CD4-positive, alpha-beta T cell treated with Interleukin-10 for 1 hour (primary cell): ENCODE data around the gene NPC1L1.

Source experiments
- DNase-seq: peaks from one replicate; pipeline ENCODE4 v3.0.0-alpha.2; 2020

The NPC1L1 gene

DNA sequence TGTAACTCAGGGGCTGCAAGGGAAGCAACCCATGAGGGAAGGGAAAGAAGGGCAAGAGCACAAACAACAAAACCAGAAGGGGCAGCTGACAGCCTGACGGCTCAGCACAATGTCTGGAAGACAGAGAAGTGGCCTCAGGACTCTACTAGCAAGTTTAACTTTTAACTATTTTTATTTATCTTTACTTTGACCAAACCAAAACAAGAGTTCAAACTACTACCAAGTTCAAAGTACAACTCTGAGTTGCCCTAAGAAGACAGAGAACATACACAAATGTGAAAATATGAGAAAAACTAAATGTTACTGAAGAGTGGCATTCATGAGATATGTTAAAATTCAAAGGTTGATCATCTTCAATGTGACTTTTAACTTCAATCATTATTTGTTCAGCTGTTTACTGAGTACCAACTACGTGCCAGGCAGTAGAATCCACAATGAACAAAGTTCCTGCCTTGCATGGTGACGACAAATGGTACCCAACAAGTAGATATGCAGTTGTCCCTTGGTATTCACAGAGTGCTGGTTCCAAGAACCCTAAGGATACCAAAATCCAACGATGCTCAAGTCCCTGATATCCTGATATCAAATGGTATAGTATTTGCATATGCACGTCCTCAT, 70.4 kb downstream of the NPC1L1 start:
- no peak for DNase-seq

DNA sequence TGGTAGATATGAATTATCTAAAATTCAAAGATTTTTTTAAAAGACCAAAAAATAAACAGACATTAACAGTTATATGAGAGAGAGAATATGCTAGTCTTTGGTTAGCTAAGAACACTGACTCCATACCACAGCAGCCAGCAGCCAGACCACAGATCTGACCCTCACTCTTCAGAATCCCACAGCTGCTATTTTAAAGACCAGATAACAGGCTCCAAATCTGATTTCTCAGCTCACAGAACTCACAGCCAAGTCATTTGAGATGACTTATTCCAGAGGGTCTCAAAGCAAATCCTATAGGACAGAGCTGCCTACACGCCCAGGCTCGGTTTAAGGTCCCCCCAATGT, 71.0 kb downstream of the NPC1L1 start:
- DNase-seq, result no peak

DNA sequence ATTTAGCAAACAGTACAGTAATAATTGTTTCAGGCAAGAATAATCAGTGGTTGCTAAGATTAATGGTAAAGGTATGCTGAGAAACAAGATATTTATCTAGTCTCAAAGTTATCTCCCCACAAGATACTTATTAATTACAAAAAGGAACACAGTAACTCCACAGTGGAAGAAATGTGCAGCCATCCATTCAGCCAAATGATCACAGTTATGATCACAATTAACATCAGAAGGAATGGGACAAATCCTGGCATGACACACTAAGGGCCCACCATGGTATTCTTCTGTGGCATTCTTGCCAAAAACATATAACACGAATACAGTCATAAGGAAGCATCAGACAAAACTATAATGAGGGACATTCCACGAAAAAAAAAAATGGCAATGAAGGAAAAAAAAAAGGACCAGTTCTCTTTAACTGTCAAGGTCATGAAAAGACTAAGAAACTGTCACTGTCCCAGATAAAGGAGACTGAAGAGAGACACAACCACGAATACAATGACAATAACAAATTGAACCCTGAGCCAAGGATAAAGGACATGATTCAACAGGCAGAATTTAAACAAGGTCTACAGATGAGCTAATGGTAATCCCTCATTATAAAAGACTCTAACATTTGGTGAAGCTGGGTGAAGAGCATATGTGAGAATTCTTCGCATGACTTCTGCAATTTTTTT, 71.5 kb downstream of the NPC1L1 start:
- DNase-seq, result no peak

- no peak for DNase-seq
Observed at GRCh38 chr7:44467217-44467548, 73.9 kb downstream of the NPC1L1 start.

GRCh38 chr7:44466300-44467216, 74.6 kb downstream of the NPC1L1 start:
- no peak for DNase-seq

GRCh38 chr7:44465490-44465889, 75.6 kb downstream of the NPC1L1 start:
- DNase-seq, result no peak

GRCh38 chr7:44463169-44463808, 77.8 kb downstream of the NPC1L1 start:
- DNase-seq, result peak; percentile 11
